ENCODE data around the gene TADA2B.

DNA sequence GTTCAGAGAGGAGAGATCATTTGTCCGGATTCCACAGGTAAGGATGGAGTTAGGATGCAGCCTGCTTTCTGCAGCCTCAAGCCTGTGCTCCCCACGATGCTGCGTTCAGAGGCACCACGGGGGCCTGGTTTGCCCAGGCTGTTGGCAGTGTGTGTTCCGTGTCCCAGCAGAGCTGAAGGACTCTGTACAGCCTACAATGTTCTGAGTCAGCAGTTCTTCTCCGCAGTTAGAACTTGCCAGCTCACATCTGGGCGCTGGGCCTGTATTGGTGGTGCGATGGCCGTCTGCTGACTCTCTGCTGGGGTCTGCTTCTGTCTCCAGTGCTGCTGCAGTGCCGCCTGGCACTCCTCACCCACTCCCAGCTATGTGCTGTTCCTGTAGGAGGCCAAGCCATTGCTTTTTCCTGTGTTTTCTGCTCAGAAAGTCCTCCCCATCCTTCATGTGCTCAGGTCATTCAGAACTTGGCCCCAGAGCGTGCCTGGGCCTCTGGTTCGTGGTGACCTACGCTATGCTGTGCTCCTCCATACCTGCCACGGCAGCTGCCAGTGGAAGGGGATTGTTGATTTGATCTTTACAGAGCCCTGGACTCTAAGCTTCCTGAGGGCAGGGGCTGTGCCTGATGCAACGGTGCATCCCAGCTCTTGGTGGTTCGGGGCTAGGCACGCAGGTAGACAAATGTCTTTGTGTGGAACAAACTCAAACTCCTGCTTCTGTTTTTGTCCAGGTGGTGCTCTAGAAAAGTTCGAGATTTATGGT is 42.6 kb upstream of the TADA2B start:
- TF ChIP-seq, protein P1, sequence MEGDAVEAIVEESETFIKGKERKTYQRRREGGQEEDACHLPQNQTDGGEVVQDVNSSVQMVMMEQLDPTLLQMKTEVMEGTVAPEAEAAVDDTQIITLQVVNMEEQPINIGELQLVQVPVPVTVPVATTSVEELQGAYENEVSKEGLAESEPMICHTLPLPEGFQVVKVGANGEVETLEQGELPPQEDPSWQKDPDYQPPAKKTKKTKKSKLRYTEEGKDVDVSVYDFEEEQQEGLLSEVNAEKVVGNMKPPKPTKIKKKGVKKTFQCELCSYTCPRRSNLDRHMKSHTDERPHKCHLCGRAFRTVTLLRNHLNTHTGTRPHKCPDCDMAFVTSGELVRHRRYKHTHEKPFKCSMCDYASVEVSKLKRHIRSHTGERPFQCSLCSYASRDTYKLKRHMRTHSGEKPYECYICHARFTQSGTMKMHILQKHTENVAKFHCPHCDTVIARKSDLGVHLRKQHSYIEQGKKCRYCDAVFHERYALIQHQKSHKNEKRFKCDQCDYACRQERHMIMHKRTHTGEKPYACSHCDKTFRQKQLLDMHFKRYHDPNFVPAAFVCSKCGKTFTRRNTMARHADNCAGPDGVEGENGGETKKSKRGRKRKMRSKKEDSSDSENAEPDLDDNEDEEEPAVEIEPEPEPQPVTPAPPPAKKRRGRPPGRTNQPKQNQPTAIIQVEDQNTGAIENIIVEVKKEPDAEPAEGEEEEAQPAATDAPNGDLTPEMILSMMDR (IDR thresholded peaks at IDR 0.05; ENCODE audit: insufficient read depth, low read depth, low read length), result no peak
- TF ChIP-seq EZH2 (IDR thresholded peaks at IDR 0.05; ENCODE audit: insufficient read depth, low read length), result no peak

All from astrocyte (in vitro differentiated cells and primary cell).